Stimulated activated CD8-positive, alpha-beta memory T cell treated with anti-CD3 and anti-CD28 coated beads, Interleukin-2, amount 100 ng/mL, for 48 hours (primary cell): Measurements from ENCODE around the gene LIPI.
"Not testable (repeated sequence)": the region's sequence is repeated elsewhere in the genome, so short reads cannot be mapped to it uniquely, and the experiment has no call there.

ENCODE experiments used
- DNase-seq, 2 donors: peaks; one replicate each; pipeline ENCODE4 v3.0.0-alpha.2; 2020; ENCODE audit warnings: low read depth in 2 of 2

The LIPI gene

GRCh38 chr21:14119038-14119437, 91.7 kb downstream of the LIPI start:
- no peak for DNase-seq

- DNase-seq, result no peak
Measured at GRCh38 chr21:14116080-14116481, 94.7 kb downstream of the LIPI start.

GRCh38 chr21:14115646-14116045, 95.1 kb downstream of the LIPI start:
- no peak for DNase-seq

- no peak for DNase-seq
Measured at GRCh38 chr21:14114251-14114650, 96.5 kb downstream of the LIPI start.

GRCh38 chr21:14104564-14104963, 106.2 kb downstream of the LIPI start:
- not testable (repeated sequence) for DNase-seq

GRCh38 chr21:14099570-14099969, 111.2 kb downstream of the LIPI start:
- no peak for DNase-seq

- no peak for DNase-seq
Measured at GRCh38 chr21:14097881-14098499, 112.8 kb downstream of the LIPI start.

GRCh38 chr21:14096577-14096976, 114.2 kb downstream of the LIPI start:
- no peak for DNase-seq

- DNase-seq, result no peak
Measured at GRCh38 chr21:14096172-14096571, 114.6 kb downstream of the LIPI start.

GRCh38 chr21:14095056-14095455, 115.7 kb downstream of the LIPI start:
- no peak for DNase-seq

GRCh38 chr21:14092834-14093560, 117.8 kb downstream of the LIPI start:
- DNase-seq, result no peak

GRCh38 chr21:14090184-14090583, 120.6 kb downstream of the LIPI start:
- not testable (repeated sequence) for DNase-seq

- no peak for DNase-seq
Measured at GRCh38 chr21:14088391-14088790, 122.4 kb downstream of the LIPI start.

GRCh38 chr21:14086553-14086952, 124.2 kb downstream of the LIPI start:
- no peak for DNase-seq

GRCh38 chr21:14084701-14085100, 126.1 kb downstream of the LIPI start:
- DNase-seq, result no peak

- DNase-seq, result no peak
Measured at GRCh38 chr21:14084068-14084501, 126.7 kb downstream of the LIPI start.

- no peak for DNase-seq
Measured at GRCh38 chr21:14080764-14081096, 130.0 kb downstream of the LIPI start.

- no peak for DNase-seq
Measured at GRCh38 chr21:14080040-14080763, 130.6 kb downstream of the LIPI start.

- no peak for DNase-seq
Measured at GRCh38 chr21:14078746-14079375, 131.9 kb downstream of the LIPI start.

- no peak for DNase-seq
Measured at GRCh38 chr21:14076143-14076806, 134.5 kb downstream of the LIPI start.

GRCh38 chr21:14075346-14076142, 135.2 kb downstream of the LIPI start:
- no peak for DNase-seq
